Measurements from ENCODE around the gene EYA3.
A peak's percentile ranks its signal among the peaks of the same experiment; 100 is the strongest.

EYA3 gene

DNA sequence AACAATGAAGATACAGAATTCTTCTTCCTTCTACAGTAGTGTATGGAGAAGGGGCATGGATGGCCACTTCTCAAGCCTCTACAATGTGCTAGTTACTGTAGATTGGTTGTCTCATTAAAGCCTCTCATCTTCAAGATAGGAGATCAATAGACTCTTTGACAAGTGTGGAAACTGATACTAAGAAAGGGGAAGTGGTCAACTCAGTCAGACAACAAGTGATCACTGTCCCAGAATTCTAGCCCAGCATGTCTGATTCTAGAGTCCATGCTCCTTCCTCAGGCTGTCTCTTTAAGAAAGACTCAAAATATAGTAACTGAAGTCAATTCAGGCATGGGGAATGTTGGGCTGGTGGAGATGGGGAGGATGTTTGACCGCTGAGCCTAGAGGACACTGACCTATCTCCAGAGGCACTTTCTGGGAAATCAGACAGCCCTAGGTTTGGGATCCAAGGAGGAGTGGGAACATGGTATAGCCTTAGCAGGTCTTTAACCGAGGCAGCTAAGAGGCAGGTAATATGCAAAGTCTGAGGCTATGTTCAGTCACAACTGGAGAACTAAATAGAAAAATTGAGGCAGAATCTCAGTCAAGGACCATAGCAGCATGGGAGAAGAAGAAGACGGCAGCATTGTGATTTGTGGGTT is 39.3 kb upstream of the EYA3 start:
- H3K9me3 ChIP-seq (ENCODE audit: control insufficient read depth, low read length), result no peaks in the 10 kb centered on the region
- no peaks in the 10 kb centered on the region for H3K36me3 ChIP-seq (ENCODE audit: control insufficient read depth, insufficient read depth, low read length)
- no peaks in the 10 kb centered on the region for H3K27me3 ChIP-seq (replicated peaks; ENCODE audit: control insufficient read depth, insufficient read depth, low read length, poor library complexity, severe bottlenecking)
- H3K27ac ChIP-seq (ENCODE audit: insufficient read depth, low read length, poor library complexity, severe bottlenecking), result no peak overlapping the region
- no peak for DNase-seq
- no peak overlapping the region for H3K4me3 ChIP-seq (ENCODE audit: insufficient read depth, low read depth, low read length, poor library complexity, severe bottlenecking)
- no peaks in the 10 kb centered on the region for H3K4me1 ChIP-seq (ENCODE audit: control insufficient read depth, insufficient read depth, low read length, poor library complexity, severe bottlenecking)

GRCh38 chr1:28126783-28127490 is 38.5 kb upstream of the EYA3 start:
- no peaks in the 10 kb centered on the region for H3K36me3 ChIP-seq (ENCODE audit: control insufficient read depth, insufficient read depth, low read length)
- H3K27ac ChIP-seq (ENCODE audit: insufficient read depth, low read length, poor library complexity, severe bottlenecking), result no peak overlapping the region
- no peaks in the 10 kb centered on the region for H3K4me1 ChIP-seq (ENCODE audit: control insufficient read depth, insufficient read depth, low read length, poor library complexity, severe bottlenecking)
- H3K27me3 ChIP-seq (replicated peaks; ENCODE audit: control insufficient read depth, insufficient read depth, low read length, poor library complexity, severe bottlenecking), result no peaks in the 10 kb centered on the region
- DNase-seq, result no peak
- H3K9me3 ChIP-seq (ENCODE audit: control insufficient read depth, low read length), result no peaks in the 10 kb centered on the region
- no peak overlapping the region for H3K4me3 ChIP-seq (ENCODE audit: insufficient read depth, low read depth, low read length, poor library complexity, severe bottlenecking)

GRCh38 chr1:28126212-28126611 is 37.8 kb upstream of the EYA3 start:
- H3K4me3 ChIP-seq (ENCODE audit: insufficient read depth, low read depth, low read length, poor library complexity, severe bottlenecking), result no peak overlapping the region
- H3K27me3 ChIP-seq (replicated peaks; ENCODE audit: control insufficient read depth, insufficient read depth, low read length, poor library complexity, severe bottlenecking), result no peaks in the 10 kb centered on the region
- no peaks in the 10 kb centered on the region for H3K4me1 ChIP-seq (ENCODE audit: control insufficient read depth, insufficient read depth, low read length, poor library complexity, severe bottlenecking)
- H3K36me3 ChIP-seq (ENCODE audit: control insufficient read depth, insufficient read depth, low read length), result no peaks in the 10 kb centered on the region
- no peak for DNase-seq
- no peaks in the 10 kb centered on the region for H3K9me3 ChIP-seq (ENCODE audit: control insufficient read depth, low read length)
- H3K27ac ChIP-seq (ENCODE audit: insufficient read depth, low read length, poor library complexity, severe bottlenecking), result no peak overlapping the region

DNA sequence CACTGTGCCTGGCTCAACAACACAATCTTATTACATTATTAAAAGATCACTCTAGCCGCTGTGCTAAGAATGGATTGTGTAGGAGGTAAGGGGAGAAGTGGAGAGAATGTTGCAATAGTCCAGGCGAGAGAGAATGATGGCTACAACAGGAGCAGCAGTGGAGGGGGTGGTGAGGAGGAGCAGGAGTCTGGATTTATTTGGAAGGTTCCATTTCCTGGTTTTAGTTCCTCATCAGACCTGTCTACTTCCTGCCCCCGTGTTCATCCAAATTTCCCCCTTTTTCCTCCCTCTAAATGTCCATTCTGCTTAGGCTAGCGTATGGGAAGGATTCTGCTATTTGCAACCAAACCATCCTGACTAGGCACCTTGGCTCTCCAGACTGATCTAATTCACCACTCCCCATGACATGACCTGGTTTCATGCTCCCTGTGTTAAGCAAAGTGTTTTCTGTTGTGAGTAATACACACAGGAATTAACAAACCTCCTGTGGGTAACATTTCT is 35.1 kb upstream of the EYA3 start:
- Histone ChIP-seq H3K4me3 (ENCODE audit: insufficient read depth, low read depth, low read length, poor library complexity, severe bottlenecking) (no peak overlapping the region), H3K27ac (ENCODE audit: insufficient read depth, low read length, poor library complexity, severe bottlenecking) (no peak overlapping the region)

DNA sequence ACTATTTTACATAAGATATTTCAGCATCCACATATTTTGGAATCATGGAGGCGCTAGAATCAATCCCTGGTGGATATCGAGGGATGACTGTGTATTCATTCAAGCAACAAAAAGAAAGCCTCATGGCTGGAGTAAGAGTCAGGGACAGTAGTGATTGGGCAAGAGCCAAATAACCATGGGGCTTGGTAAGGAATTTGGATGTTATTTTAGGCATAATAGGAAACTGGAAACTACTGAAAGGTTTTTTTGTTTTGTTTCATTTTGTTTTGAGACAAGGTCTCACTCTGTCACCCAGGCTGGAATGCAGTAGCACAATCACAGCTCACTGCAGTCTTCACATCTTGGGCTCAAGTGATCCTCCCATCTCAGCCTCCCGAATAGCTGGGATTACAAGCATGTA is 33.8 kb upstream of the EYA3 start:
- no peak for DNase-seq
- no peaks in the 10 kb centered on the region for H3K9me3 ChIP-seq (ENCODE audit: control insufficient read depth, low read length)
- no peaks in the 10 kb centered on the region for H3K36me3 ChIP-seq (ENCODE audit: control insufficient read depth, insufficient read depth, low read length)
- H3K4me3 ChIP-seq (ENCODE audit: insufficient read depth, low read depth, low read length, poor library complexity, severe bottlenecking), result no peak overlapping the region
- no peak overlapping the region for H3K27ac ChIP-seq (ENCODE audit: insufficient read depth, low read length, poor library complexity, severe bottlenecking)
- no peaks in the 10 kb centered on the region for H3K4me1 ChIP-seq (ENCODE audit: control insufficient read depth, insufficient read depth, low read length, poor library complexity, severe bottlenecking)
- H3K27me3 ChIP-seq (replicated peaks; ENCODE audit: control insufficient read depth, insufficient read depth, low read length, poor library complexity, severe bottlenecking), result no peaks in the 10 kb centered on the region

More for the DNA sequence above, 35.1 kb upstream of the EYA3 start:
- no peaks in the 10 kb centered on the region for H3K9me3 ChIP-seq (ENCODE audit: control insufficient read depth, low read length)
- H3K4me1 ChIP-seq (ENCODE audit: control insufficient read depth, insufficient read depth, low read length, poor library complexity, severe bottlenecking), result no peaks in the 10 kb centered on the region
- H3K36me3 ChIP-seq (ENCODE audit: control insufficient read depth, insufficient read depth, low read length), result no peaks in the 10 kb centered on the region
- no peak for DNase-seq
- H3K27me3 ChIP-seq (replicated peaks; ENCODE audit: control insufficient read depth, insufficient read depth, low read length, poor library complexity, severe bottlenecking), result no peaks in the 10 kb centered on the region

DNA sequence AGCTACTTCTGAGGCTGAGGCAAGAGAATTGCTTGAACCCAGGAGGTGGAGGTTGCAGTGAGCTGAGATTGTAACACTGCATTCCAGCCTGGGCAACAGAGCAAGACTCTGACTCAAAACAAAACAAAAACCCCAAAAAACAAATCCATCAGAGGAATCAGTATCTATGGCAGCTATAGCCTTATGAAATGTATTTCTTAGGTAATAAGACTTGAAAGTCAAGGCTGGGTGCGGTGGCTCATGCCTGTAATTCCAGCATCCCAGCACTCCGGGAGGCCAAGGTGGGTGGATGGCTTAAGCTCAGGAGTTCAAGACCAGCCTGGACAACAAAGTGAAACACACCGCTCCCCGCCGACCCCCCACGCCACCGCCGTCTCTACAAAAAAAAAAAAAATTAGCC is 31.1 kb upstream of the EYA3 start:
- Histone ChIP-seq H3K9me3 (ENCODE audit: control insufficient read depth, low read length) (no peaks in the 10 kb centered on the region), H3K36me3 (ENCODE audit: control insufficient read depth, insufficient read depth, low read length) (no peaks in the 10 kb centered on the region), H3K4me1 (ENCODE audit: control insufficient read depth, insufficient read depth, low read length, poor library complexity, severe bottlenecking) (no peaks in the 10 kb centered on the region), H3K4me3 (ENCODE audit: insufficient read depth, low read depth, low read length, poor library complexity, severe bottlenecking) (no peak overlapping the region), H3K27me3 (replicated peaks; ENCODE audit: control insufficient read depth, insufficient read depth, low read length, poor library complexity, severe bottlenecking) (no peaks in the 10 kb centered on the region), H3K27ac (ENCODE audit: insufficient read depth, low read length, poor library complexity, severe bottlenecking) (no peak overlapping the region)
- DNase-seq, result no peak

DNA sequence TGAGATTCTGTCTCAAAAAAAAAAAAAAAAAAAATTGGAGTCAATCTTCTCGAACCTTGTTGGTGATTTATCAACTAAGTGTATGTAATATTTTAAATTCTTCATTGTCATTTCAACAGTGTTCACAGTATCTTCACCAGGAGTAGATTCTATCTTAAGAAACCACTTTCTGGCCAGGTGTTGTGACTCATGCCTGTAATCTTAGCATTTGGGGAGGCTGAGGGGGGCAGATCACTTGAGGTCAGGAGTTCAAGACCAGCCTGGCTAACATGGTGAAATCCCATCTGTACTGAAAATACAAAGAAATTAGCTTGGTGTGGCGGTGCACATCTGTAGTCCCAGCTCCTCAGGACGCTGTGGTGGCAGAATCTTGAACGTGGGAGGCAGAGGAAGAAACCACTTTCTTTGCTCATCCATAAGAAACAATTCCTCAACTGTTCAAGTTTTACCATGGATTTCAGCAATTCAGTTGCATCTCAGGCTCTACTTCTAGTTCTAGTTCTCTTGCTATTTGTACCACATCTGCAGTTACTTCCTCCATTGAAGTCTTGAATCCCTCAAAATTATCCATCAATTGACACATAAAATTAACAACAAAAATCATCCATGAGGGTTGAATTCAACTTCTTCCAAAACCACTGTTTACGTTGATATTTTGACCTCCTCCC is 30.4 kb upstream of the EYA3 start:
- Histone ChIP-seq H3K36me3 (ENCODE audit: control insufficient read depth, insufficient read depth, low read length) (no peaks in the 10 kb centered on the region), H3K4me3 (ENCODE audit: insufficient read depth, low read depth, low read length, poor library complexity, severe bottlenecking) (no peak overlapping the region), H3K27ac (ENCODE audit: insufficient read depth, low read length, poor library complexity, severe bottlenecking) (no peak overlapping the region), H3K4me1 (ENCODE audit: control insufficient read depth, insufficient read depth, low read length, poor library complexity, severe bottlenecking) (no peaks in the 10 kb centered on the region), H3K27me3 (replicated peaks; ENCODE audit: control insufficient read depth, insufficient read depth, low read length, poor library complexity, severe bottlenecking) (no peaks in the 10 kb centered on the region), H3K9me3 (ENCODE audit: control insufficient read depth, low read length) (no peaks in the 10 kb centered on the region)
- no peak for DNase-seq

DNA sequence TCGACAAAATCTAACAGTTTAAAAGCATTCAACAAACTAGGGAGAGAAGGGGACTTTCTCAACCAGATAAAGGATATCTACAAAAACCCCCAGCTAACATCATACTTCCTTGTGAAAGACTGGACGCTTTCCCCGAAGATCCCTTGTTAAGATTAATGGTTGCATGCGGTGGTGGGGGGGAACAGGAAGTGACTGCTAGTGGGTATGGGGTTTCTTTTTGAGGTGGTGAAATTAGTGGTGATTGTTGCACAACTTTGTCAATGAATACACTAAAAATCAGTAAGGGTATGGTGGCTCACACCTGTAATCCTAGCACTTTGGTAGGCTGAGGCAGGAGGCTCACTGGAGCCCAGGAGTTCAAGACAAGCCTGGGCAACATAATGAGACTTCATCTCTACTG is 26.9 kb upstream of the EYA3 start:
- peak in 2 of 3 donors; percentile 10 to 13 for DNase-seq
- Histone ChIP-seq H3K36me3 (ENCODE audit: control insufficient read depth, insufficient read depth, low read length) (no peaks in the 10 kb centered on the region), H3K9me3 (ENCODE audit: control insufficient read depth, low read length) (no peaks in the 10 kb centered on the region), H3K4me3 (ENCODE audit: insufficient read depth, low read depth, low read length, poor library complexity, severe bottlenecking) (no peak overlapping the region), H3K4me1 (ENCODE audit: control insufficient read depth, insufficient read depth, low read length, poor library complexity, severe bottlenecking) (no peaks in the 10 kb centered on the region), H3K27me3 (replicated peaks; ENCODE audit: control insufficient read depth, insufficient read depth, low read length, poor library complexity, severe bottlenecking) (no peaks in the 10 kb centered on the region), H3K27ac (ENCODE audit: insufficient read depth, low read length, poor library complexity, severe bottlenecking) (no peak overlapping the region)

DNA sequence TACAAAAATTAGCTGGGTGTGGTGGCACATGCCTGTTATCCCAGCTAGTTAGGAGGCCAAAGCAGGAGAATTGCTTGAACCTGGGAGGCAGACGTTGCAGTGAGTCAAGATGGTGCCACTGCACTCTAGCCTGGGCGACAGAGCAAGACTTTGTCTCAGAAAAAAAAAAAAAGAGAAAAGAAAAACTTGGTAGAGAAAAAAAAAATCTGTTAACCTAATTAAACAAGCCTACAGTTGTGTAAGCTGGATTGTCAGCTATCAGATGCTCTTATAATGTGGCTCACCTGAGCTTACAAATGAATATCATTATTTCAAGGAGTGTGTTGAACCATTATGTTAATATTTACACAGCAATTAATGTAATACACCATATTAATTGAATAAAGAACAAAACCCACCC is 26.4 kb upstream of the EYA3 start:
- Histone ChIP-seq H3K27me3 (replicated peaks; ENCODE audit: control insufficient read depth, insufficient read depth, low read length, poor library complexity, severe bottlenecking) (no peaks in the 10 kb centered on the region), H3K9me3 (ENCODE audit: control insufficient read depth, low read length) (no peaks in the 10 kb centered on the region), H3K4me1 (ENCODE audit: control insufficient read depth, insufficient read depth, low read length, poor library complexity, severe bottlenecking) (no peaks in the 10 kb centered on the region), H3K36me3 (ENCODE audit: control insufficient read depth, insufficient read depth, low read length) (no peaks in the 10 kb centered on the region), H3K4me3 (ENCODE audit: insufficient read depth, low read depth, low read length, poor library complexity, severe bottlenecking) (no peak overlapping the region), H3K27ac (ENCODE audit: insufficient read depth, low read length, poor library complexity, severe bottlenecking) (no peak overlapping the region)
- DNase-seq, result no peak

DNA sequence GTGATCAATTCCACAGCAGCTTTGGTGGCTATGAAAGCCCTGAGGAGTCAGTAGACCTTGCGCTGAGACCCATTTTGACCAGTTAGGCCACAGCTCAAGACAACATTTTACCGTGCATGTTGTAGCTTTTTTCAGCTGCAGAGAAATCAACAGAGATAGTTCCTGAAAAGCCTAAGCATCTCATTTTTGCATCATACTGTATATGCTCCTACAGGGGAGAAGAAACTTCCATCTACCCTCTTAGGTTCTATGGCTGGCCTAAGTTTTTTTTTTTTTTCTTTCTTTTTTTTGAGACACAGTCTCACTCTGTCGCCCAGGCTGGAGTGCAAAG is 24.8 kb upstream of the EYA3 start:
- Histone ChIP-seq H3K27me3 (replicated peaks; ENCODE audit: control insufficient read depth, insufficient read depth, low read length, poor library complexity, severe bottlenecking) (no peaks in the 10 kb centered on the region), H3K4me3 (ENCODE audit: insufficient read depth, low read depth, low read length, poor library complexity, severe bottlenecking) (no peak overlapping the region), H3K27ac (ENCODE audit: insufficient read depth, low read length, poor library complexity, severe bottlenecking) (no peak overlapping the region), H3K36me3 (ENCODE audit: control insufficient read depth, insufficient read depth, low read length) (no peaks in the 10 kb centered on the region), H3K9me3 (ENCODE audit: control insufficient read depth, low read length) (no peaks in the 10 kb centered on the region), H3K4me1 (ENCODE audit: control insufficient read depth, insufficient read depth, low read length, poor library complexity, severe bottlenecking) (no peaks in the 10 kb centered on the region)
- no peak for DNase-seq
